SJCRH30 (cell line): ENCODE data around the gene RPS2. TPM values are rescaled to one million over a fixed set of nuclear protein-coding genes. Genes with fewer than 3 reads are reported as not detected.
"Not testable (repeated sequence)": the region's sequence is repeated elsewhere in the genome, so short reads cannot be mapped to it uniquely, and the experiment has no call there.

ENCODE experiments used
- DNase-seq, 2 experiments: peaks; one replicate each; pipeline ENCODE4 v3.0.0-alpha.2; 2015 to 2020
- H3K27ac ChIP-seq: fragments of 250-450 bp; sonication (Bioruptor Pico); 2 replicates; pipeline ENCODE4 v1.5.1; 2020; ENCODE audit warnings: mild to moderate bottlenecking, moderate library complexity
- H3K27me3 ChIP-seq: fragments of 250-450 bp; sonication (Bioruptor Pico); 2 replicates; pipeline ENCODE4 v1.5.1; 2020; ENCODE audit warnings: mild to moderate bottlenecking, moderate library complexity
- H3K36me3 ChIP-seq: fragments of 250-450 bp; sonication (Bioruptor Pico); 2 replicates; pipeline ENCODE4 v1.5.1; 2020; ENCODE audit warnings: mild to moderate bottlenecking, moderate library complexity
- H3K4me1 ChIP-seq: fragments of 250-450 bp; sonication (Bioruptor Pico); 2 replicates; pipeline ENCODE4 v1.5.1; 2020; ENCODE audit warnings: mild to moderate bottlenecking, moderate library complexity
- H3K4me3 ChIP-seq: fragments of 250-450 bp; sonication (Bioruptor Pico); 2 replicates; pipeline ENCODE4 v1.5.1; 2020; ENCODE audit warnings: mild to moderate bottlenecking, moderate library complexity
- H3K9me3 ChIP-seq: fragments of 250-450 bp; sonication (Bioruptor Pico); replicated peaks from 2 replicates; pipeline ENCODE4 v1.5.1; 2020; ENCODE audit warnings: mild to moderate bottlenecking, moderate library complexity
- total RNA-seq: library from RNA; depleted of rRNA; stranded (reverse); fragments of >200 nt; shearing (Covaris generic); gene quantifications from 2 replicates; pipeline ENCODE4 v1.2.3, GENCODE V29; 2014; rRNA removed

Gene RPS2
- 4,297 and 4,417 TPM in 2 replicates for total RNA-seq

DNA sequence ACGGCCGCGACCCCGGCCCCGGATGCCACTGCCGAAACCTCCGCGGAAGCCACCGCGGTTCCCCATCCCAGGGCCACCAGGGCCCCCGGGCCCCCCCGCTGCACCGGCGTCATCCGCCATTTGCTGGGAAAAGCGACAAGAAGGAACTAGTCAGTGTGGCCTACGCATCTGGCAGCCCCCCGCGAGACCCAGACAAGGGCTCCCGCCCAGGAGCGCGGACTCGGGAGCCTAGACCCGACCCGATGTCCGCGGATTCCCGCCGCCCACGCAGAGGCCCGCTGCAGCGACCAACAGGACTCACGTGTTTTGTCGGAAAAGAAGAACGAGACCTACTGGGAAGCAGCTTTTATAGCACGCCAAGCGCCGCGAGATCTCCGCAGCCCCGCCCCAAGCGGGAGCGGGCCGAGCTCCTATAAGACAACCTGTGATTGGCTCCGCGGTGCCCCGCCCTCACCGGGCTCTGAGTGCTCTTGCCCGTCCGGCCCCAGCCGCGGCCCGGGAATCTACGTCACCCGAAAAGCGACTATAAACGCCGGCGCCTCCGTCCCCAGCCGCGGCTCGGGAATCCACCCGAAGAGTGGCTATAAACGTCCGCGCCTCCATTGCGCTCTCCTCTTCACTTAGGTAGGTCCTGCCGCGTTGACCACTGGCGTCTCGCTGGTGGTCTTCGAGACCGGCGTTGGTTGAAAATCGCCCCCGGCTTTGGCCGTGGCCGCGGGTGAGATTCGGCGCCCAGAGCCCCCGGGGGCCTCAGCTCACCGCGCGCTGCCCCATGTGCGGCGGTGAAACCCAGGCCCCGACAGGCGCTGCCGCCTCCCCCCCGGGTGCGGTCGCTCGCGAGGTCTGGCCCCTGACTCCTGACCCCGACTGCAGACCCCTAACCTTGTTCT lies at the start of gene RPS2:
TSS of gene RPS2 (minus strand) at position 321 of the 890 bp plus-strand sequence. CDS start at position 120, 201 bp downstream.
- DNase-seq = peak; percentile 98 to 99
- peaks cover 5% of the 10 kb centered on the region for H3K4me1 ChIP-seq
- H3K27me3 ChIP-seq = no peaks in the 10 kb centered on the region
- H3K9me3 ChIP-seq = no peaks in the 10 kb centered on the region
- H3K4me3 ChIP-seq = peak within 1 kb of the TSS; percentile 97
- peaks cover 30% of the 10 kb centered on the region for H3K36me3 ChIP-seq
- H3K27ac ChIP-seq = peak within 1 kb of the TSS; percentile 92

DNA sequence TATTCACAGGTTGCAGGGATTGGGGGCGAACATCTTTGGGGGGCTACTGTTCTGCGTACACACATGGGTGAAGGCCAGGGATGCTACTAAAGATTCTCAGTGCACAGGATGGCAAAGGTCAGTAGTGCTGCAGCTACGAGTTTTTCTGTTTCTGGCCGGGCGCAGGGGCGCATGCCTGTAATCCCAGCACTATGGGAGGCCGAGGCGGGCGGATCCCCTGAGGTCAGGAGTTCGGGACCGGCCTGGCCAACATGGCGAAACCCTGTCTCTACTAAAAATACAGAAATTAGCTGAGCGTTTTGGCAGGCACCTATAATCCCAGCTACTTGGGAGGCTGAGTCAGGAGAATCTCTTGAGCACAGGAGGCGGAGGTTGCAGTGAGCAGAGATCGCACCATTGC lies 48.9 kb upstream of the RPS2 start:
- Histone ChIP-seq H3K27ac (no peak overlapping the region), H3K27me3 (no peaks in the 10 kb centered on the region), H3K4me3 (no peak overlapping the region), H3K4me1 (peaks cover 21% of the 10 kb centered on the region), H3K9me3 (no peaks in the 10 kb centered on the region), H3K36me3 (no peaks in the 10 kb centered on the region)
- no peak for DNase-seq

DNA sequence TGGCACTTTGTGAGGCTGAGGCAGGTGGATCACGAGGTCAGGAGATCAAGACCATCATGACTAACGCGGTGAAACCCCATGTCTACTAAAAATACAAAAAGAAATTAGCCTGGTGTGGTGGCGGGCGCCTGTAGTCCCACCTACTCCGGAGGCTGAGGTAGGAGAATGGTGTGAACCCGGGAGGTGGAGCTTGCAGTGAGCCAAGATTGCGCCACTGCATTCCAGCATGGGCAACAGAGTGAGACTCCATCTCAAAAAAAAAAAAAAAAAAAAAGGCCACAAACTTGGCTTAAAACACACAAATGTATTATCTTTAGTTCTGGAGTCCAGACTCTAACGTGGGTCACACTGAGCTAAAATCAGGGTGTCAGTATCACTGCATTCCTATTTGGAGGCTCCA lies 47.1 kb upstream of the RPS2 start:
- not testable (repeated sequence) for H3K9me3 ChIP-seq, H3K27me3 ChIP-seq, H3K36me3 ChIP-seq, H3K4me3 ChIP-seq, H3K27ac ChIP-seq, DNase-seq
- peaks cover 28% of the 10 kb centered on the region for H3K4me1 ChIP-seq

- no peaks in the 10 kb centered on the region for H3K9me3 ChIP-seq
- peaks cover 18% of the 10 kb centered on the region for H3K4me1 ChIP-seq
- H3K27me3 ChIP-seq = no peaks in the 10 kb centered on the region
- H3K27ac ChIP-seq = peak within 1 kb of the TSS; percentile 78
- peak; percentile 79 to 87 for DNase-seq
- H3K36me3 ChIP-seq = 0 out of 2 replicates have a peak, but pooled peaks cover 6% of the 10 kb centered on the region
- peak within 1 kb of the TSS; percentile 71 for H3K4me3 ChIP-seq
These were observed 45.3 kb upstream of the RPS2 start, which contains the start of gene ZNF598 for GRCh38 chr16:2009791-2010510. Gene ZNF598 (minus strand): TSS chr16:2009821.

DNA sequence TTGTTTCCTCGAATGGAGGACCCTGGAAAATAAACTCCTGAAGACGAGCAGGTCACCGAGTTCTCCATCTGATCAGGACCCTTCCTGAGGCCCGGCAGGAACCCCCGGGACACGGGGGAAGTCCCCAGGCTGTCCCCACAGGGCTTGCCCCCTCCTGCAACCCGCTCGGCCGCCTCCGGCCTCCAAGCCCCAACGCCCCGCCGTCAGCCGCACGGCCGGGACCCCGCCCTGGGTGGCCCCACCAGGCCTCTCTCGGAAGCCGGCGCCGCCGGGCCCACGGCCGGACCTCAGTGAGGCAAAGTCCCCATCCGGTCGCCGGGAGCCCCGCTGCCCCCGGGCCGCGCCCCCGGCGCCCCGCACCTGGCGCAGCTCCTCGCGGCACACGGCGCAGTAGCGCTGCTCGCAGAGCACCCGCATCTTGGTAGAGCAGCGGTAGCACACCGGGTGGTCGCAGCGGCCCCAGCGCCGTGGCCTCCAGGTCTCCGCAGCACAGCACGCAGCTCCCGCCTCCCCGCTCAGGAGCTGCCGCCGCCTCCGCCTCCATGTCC lies 44.6 kb upstream of the RPS2 start:
- peak overlapping the region; percentile 40; the same call in 1 of the 2 replicates for H3K27ac ChIP-seq
- H3K4me1 ChIP-seq = peaks cover 25% of the 10 kb centered on the region
- no peaks in the 10 kb centered on the region for H3K27me3 ChIP-seq
- no peak for DNase-seq
- no peaks in the 10 kb centered on the region for H3K9me3 ChIP-seq
- peak overlapping the region; percentile 71 for H3K4me3 ChIP-seq
- 0 out of 2 replicates have a peak, but pooled peaks cover 6% of the 10 kb centered on the region for H3K36me3 ChIP-seq

DNA sequence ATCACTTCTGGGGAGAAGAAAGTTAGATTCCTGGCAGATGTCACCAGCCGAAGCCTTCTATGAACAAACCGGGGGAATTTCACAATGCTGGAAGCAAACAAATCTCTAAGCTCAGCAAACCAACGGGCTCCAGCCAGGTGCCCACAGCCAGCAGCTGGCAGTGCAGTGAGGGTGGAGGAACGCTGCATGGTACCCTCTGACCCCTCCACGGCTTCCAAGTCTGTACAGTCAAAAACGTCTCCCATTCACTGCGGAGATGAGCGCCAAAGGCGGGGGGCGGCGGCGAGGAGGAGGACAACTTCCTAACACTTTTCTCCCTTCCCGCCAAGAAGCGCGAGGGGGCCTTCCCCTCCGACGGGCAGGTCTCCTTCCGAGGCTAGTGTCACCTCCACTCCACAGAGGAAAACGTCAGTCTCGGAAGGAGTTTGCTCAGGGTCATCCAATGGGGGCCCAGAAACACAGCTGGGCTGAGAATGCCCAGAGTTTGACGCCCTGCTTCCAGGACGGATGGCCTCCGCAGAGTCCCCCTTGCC lies 44.1 kb upstream of the RPS2 start:
- peaks cover 28% of the 10 kb centered on the region for H3K4me1 ChIP-seq
- peak overlapping the region; percentile 40; the same call in 1 of the 2 replicates for H3K27ac ChIP-seq

GRCh38 chr16:2008009-2008526 lies 43.4 kb upstream of the RPS2 start:
- Histone ChIP-seq H3K4me1 (peaks cover 28% of the 10 kb centered on the region), H3K27ac (no peak overlapping the region), H3K4me3 (peak overlapping the region; percentile 71; the same call in 1 of the 2 replicates), H3K36me3 (peaks cover 9% of the 10 kb centered on the region), H3K27me3 (no peaks in the 10 kb centered on the region), H3K9me3 (no peaks in the 10 kb centered on the region)
- no peak for DNase-seq

More for the DNA sequence above, 44.1 kb upstream of the RPS2 start:
- Histone ChIP-seq H3K4me3 (peak overlapping the region; percentile 71), H3K27me3 (no peaks in the 10 kb centered on the region), H3K36me3 (0 out of 2 replicates have a peak, but pooled peaks cover 6% of the 10 kb centered on the region), H3K9me3 (no peaks in the 10 kb centered on the region)
- DNase-seq = no peak

- Histone ChIP-seq H3K27me3 (no peaks in the 10 kb centered on the region), H3K9me3 (no peaks in the 10 kb centered on the region), H3K4me3 (no peak overlapping the region), H3K27ac (no peak overlapping the region), H3K4me1 (peaks cover 28% of the 10 kb centered on the region), H3K36me3 (peaks cover 17% of the 10 kb centered on the region)
- DNase-seq = no peak
These were observed 42.6 kb upstream of the RPS2 start for GRCh38 chr16:2007081-2007836.

GRCh38 chr16:2006317-2006716 lies 41.7 kb upstream of the RPS2 start:
- H3K4me3 ChIP-seq = no peak overlapping the region
- no peaks in the 10 kb centered on the region for H3K9me3 ChIP-seq
- no peaks in the 10 kb centered on the region for H3K27me3 ChIP-seq
- no peak overlapping the region for H3K27ac ChIP-seq
- peaks cover 26% of the 10 kb centered on the region for H3K36me3 ChIP-seq
- no peak for DNase-seq
- H3K4me1 ChIP-seq = peaks cover 28% of the 10 kb centered on the region

- peaks cover 28% of the 10 kb centered on the region for H3K4me1 ChIP-seq
- no peaks in the 10 kb centered on the region for H3K9me3 ChIP-seq
- H3K27ac ChIP-seq = no peak overlapping the region
- H3K4me3 ChIP-seq = no peak overlapping the region
- DNase-seq = no peak
- no peaks in the 10 kb centered on the region for H3K27me3 ChIP-seq
- peaks cover 26% of the 10 kb centered on the region for H3K36me3 ChIP-seq
These were observed 41.0 kb upstream of the RPS2 start for GRCh38 chr16:2005646-2006045.

GRCh38 chr16:2004795-2005517 lies 40.3 kb upstream of the RPS2 start:
- Histone ChIP-seq H3K4me3 (no peak overlapping the region), H3K9me3 (no peaks in the 10 kb centered on the region), H3K36me3 (peaks cover 32% of the 10 kb centered on the region), H3K4me1 (peaks cover 23% of the 10 kb centered on the region), H3K27me3 (no peaks in the 10 kb centered on the region), H3K27ac (peak overlapping the region; percentile 62)
- DNase-seq = peak; percentile 47 to 50

GRCh38 chr16:2003827-2004641 lies 39.4 kb upstream of the RPS2 start:
- Histone ChIP-seq H3K4me1 (peaks cover 23% of the 10 kb centered on the region), H3K9me3 (no peaks in the 10 kb centered on the region), H3K4me3 (no peak overlapping the region), H3K27me3 (no peaks in the 10 kb centered on the region), H3K36me3 (peaks cover 33% of the 10 kb centered on the region), H3K27ac (peak overlapping the region; percentile 62)
- peak; percentile 97 to 98 for DNase-seq
